Neural progenitor cell (in vitro differentiated cells): ENCODE measurements around the gene FAM114A2. TPM values are rescaled to one million over a fixed set of nuclear protein-coding genes. Genes with fewer than 3 reads are reported as not detected.

Source experiments
- DNase-seq: peaks from one replicate; pipeline ENCODE4 v3.0.0-alpha.2; 2016; ENCODE audit warnings: low spot score
- H2AFZ ChIP-seq: fragments of 200-600 bp; sonication (generic); replicated peaks from 2 replicates; pipeline ENCODE4 v1.6.1; 2016; ENCODE audit warnings: antibody characterized with exemption
- H3F3A ChIP-seq: fragments of 200-600 bp; sonication (generic); 2 replicates; pipeline ENCODE4 v1.6.1; 2016; ENCODE audit warnings: antibody characterized with exemption, low read depth
- H3K27ac ChIP-seq: fragments of 200-600 bp; sonication (generic); 2 replicates; pipeline ENCODE4 v1.5.1; 2016; ENCODE audit warnings: mild to moderate bottlenecking
- H3K27me3 ChIP-seq: fragments of 200-600 bp; sonication (generic); 2 replicates; pipeline ENCODE4 v1.6.1; 2016; ENCODE audit warnings: mild to moderate bottlenecking, moderate library complexity
- H3K36me3 ChIP-seq: fragments of 200-600 bp; sonication (generic); 2 replicates; pipeline ENCODE4 v1.5.1; 2016
- H3K4me1 ChIP-seq: fragments of 200-600 bp; sonication (generic); 2 replicates; pipeline ENCODE4 v1.6.1; 2016; ENCODE audit warnings: mixed run types
- H3K4me2 ChIP-seq: fragments of 200-600 bp; sonication (generic); 2 replicates; pipeline ENCODE4 v1.6.1; 2016
- H3K4me3 ChIP-seq: fragments of 200-600 bp; sonication (generic); 2 replicates; pipeline ENCODE4 v1.5.1; 2016
- H3K79me2 ChIP-seq: fragments of 200-600 bp; sonication (generic); 2 replicates; pipeline ENCODE4 v1.6.1; 2016; ENCODE audit warnings: low read depth
- H3K9ac ChIP-seq: fragments of 200-600 bp; sonication (generic); 2 replicates; pipeline ENCODE4 v1.6.1; 2016
- H3K9me3 ChIP-seq: fragments of 200-600 bp; sonication (generic); 2 replicates; pipeline ENCODE4 v1.5.1; 2016; ENCODE audit warnings: low read depth
- H4K20me1 ChIP-seq: fragments of 200-600 bp; sonication (generic); 2 replicates; pipeline ENCODE4 v1.6.1; 2016; ENCODE audit warnings: low read depth
- H3K27ac Mint-ChIP-seq: 3 replicates; pipeline ENCODE4 v1.8.0; 2021; ENCODE audit warnings: mixed read lengths
- H3K27me3 Mint-ChIP-seq: 2 replicates; pipeline ENCODE4 v1.8.0; 2022; ENCODE audit warnings: low read depth, mild to moderate bottlenecking, inconsistent platforms, moderate library complexity, mixed read lengths; ENCODE audit not compliant: insufficient read depth
- H3K36me3 Mint-ChIP-seq: 3 replicates; pipeline ENCODE4 v1.8.0; 2021; ENCODE audit warnings: mixed read lengths
- H3K4me1 Mint-ChIP-seq: 3 replicates; pipeline ENCODE4 v1.8.0; 2021; ENCODE audit warnings: mixed read lengths
- H3K4me3 Mint-ChIP-seq: 3 replicates; pipeline ENCODE4 v1.8.0; 2021; ENCODE audit warnings: mild to moderate bottlenecking, moderate library complexity, mixed read lengths
- H3K9me3 Mint-ChIP-seq: 3 replicates; pipeline ENCODE4 v1.8.0; 2020; ENCODE audit warnings: mixed read lengths
- CTCF ChIP-seq: fragments of 200-600 bp; sonication (generic); IDR thresholded peaks from 2 replicates; pipeline ENCODE4 v1.5.1; 2017; ENCODE audit warnings: antibody characterized with exemption, mild to moderate bottlenecking
- EZH2 ChIP-seq: fragments of 200-600 bp; sonication (generic); IDR thresholded peaks from 2 replicates; pipeline ENCODE4 v1.6.1; 2017; ENCODE audit warnings: antibody characterized with exemption, mild to moderate bottlenecking, moderate library complexity
- EZH2phosphoT487 ChIP-seq: fragments of 200-600 bp; sonication (generic); IDR thresholded peaks from 2 replicates; pipeline ENCODE4 v1.6.1; 2017; ENCODE audit warnings: antibody characterized with exemption
- total RNA-seq: library from RNA; depleted of rRNA; stranded (reverse); fragments of >200 nt; gene quantifications from 2 replicates; pipeline ENCODE4 v1.2.3, GENCODE V29; 2015; ENCODE audit warnings: low replicate concordance

FAM114A2 gene
- total RNA-seq, 1 donor from 2014 or later: 13.2 TPM

- no peak for DNase-seq
- H3K4me1 ChIP-seq: peaks cover 19% of the 10 kb centered on the region
- no peaks in the 10 kb centered on the region for H3K9me3 ChIP-seq
- Mint-ChIP-seq H3K27me3 (peaks cover 13% of the 10 kb centered on the region), H3K27ac (no peak overlapping the region), H3K4me3 (no peak overlapping the region), H3K9me3 (no peaks in the 10 kb centered on the region), H3K36me3 (no peaks in the 10 kb centered on the region), H3K4me1 (peaks cover 18% of the 10 kb centered on the region)
- peak overlapping the region; percentile 48 for H3K4me2 ChIP-seq
- H4K20me1 ChIP-seq: no peaks in the 10 kb centered on the region
- H2AFZ ChIP-seq: peak overlapping the region; percentile 30
- no peak overlapping the region for H3K27ac ChIP-seq
- H3F3A ChIP-seq: peaks cover 8% of the 10 kb centered on the region
- H3K79me2 ChIP-seq: no peaks in the 10 kb centered on the region
- H3K9ac ChIP-seq: no peak overlapping the region
- H3K36me3 ChIP-seq: no peaks in the 10 kb centered on the region
- TF ChIP-seq EZH2phosphoT487 (no peak), CTCF (no peak), EZH2 (no peak)
- H3K4me3 ChIP-seq: no peak overlapping the region
- H3K27me3 ChIP-seq: no peaks in the 10 kb centered on the region
These were observed 74.4 kb downstream of the FAM114A2 start for GRCh38 chr5:153964191-153964879.

- Histone ChIP-seq H3K4me3 (no peak overlapping the region), H3K27me3 (no peaks in the 10 kb centered on the region), H3K9ac (no peak overlapping the region), H3K36me3 (no peaks in the 10 kb centered on the region), H2AFZ (peak overlapping the region; percentile 29), H3K27ac (no peak overlapping the region), H3K4me2 (no peak overlapping the region), H3F3A (peaks cover 17% of the 10 kb centered on the region), H3K79me2 (no peaks in the 10 kb centered on the region), H3K9me3 (no peaks in the 10 kb centered on the region), H4K20me1 (no peaks in the 10 kb centered on the region), H3K4me1 (peaks cover 30% of the 10 kb centered on the region)
- H3K27ac Mint-ChIP-seq: peak overlapping the region; percentile 47
- no peaks in the 10 kb centered on the region for H3K36me3 Mint-ChIP-seq
- no peak overlapping the region for H3K4me3 Mint-ChIP-seq
- peaks cover 10% of the 10 kb centered on the region for H3K27me3 Mint-ChIP-seq
- DNase-seq: no peak
- H3K9me3 Mint-ChIP-seq: no peaks in the 10 kb centered on the region
- peaks cover 22% of the 10 kb centered on the region for H3K4me1 Mint-ChIP-seq
- no peak for TF ChIP-seq EZH2phosphoT487
- no peak for TF ChIP-seq CTCF
- no peak for TF ChIP-seq EZH2
These were observed 78.2 kb downstream of the FAM114A2 start for GRCh38 chr5:153960269-153961215.

GRCh38 chr5:153959134-153959957 lies 79.4 kb downstream of the FAM114A2 start:
- Histone ChIP-seq H3K79me2 (no peaks in the 10 kb centered on the region), H3K9me3 (no peaks in the 10 kb centered on the region), H3K9ac (no peak overlapping the region), H3K27ac (peak overlapping the region; percentile 89), H3F3A (peaks cover 17% of the 10 kb centered on the region), H3K4me3 (no peak overlapping the region), H3K36me3 (no peaks in the 10 kb centered on the region), H3K27me3 (no peaks in the 10 kb centered on the region), H3K4me2 (peak overlapping the region; percentile 61), H3K4me1 (peaks cover 24% of the 10 kb centered on the region), H2AFZ (peak overlapping the region; percentile 92), H4K20me1 (no peaks in the 10 kb centered on the region)
- Mint-ChIP-seq H3K4me1 (peaks cover 18% of the 10 kb centered on the region), H3K27me3 (peaks cover 7% of the 10 kb centered on the region), H3K36me3 (no peaks in the 10 kb centered on the region), H3K9me3 (peaks cover 2% of the 10 kb centered on the region), H3K4me3 (no peak overlapping the region), H3K27ac (peak overlapping the region; percentile 68)
- peak; percentile 84 for DNase-seq
- TF ChIP-seq CTCF: no peak
- TF ChIP-seq EZH2phosphoT487: no peak
- TF ChIP-seq EZH2: no peak
